GM18951 (cell line): ENCODE results near the gene DCD.
"Not testable (repeated sequence)": the region's sequence is repeated elsewhere in the genome, so short reads cannot be mapped to it uniquely, and the experiment has no call there.

ENCODE experiments used
- POLR2A ChIP-seq: IDR thresholded peaks from 4 replicates; pipeline ENCODE4 v1.6.1; 2011; ENCODE audit warnings: mild to moderate bottlenecking; ENCODE audit not compliant: insufficient read length, insufficient read depth; ENCODE audit errors: extremely low read depth
- in situ Hi-C: fragments of 300-500 bp; cut with MboI; formaldehyde crosslinking; loops from one replicate; pipeline ENCODE4 v1.12.0; 2022; ENCODE audit warnings: low sequenced_read_pairs, mixed read lengths, inconsistent platforms; ENCODE audit not compliant: unreplicated experiment

The DCD gene

GRCh38 chr12:54648265-54648664 lies at the start of gene DCD:
Gene DCD (minus strand): TSS chr12:54648365. CDS start chr12:54648303, 62 bp downstream.
- in situ Hi-C loops: no loop called here
- TF ChIP-seq POLR2A: no peak

- in situ Hi-C loops: no loop called here
Observed at GRCh38 chr12:54697851-54698250, 49.7 kb upstream of the DCD start.

GRCh38 chr12:54692353-54692752 lies 44.2 kb upstream of the DCD start:
- TF ChIP-seq POLR2A: no peak
- in situ Hi-C loops: no loop called here

More at GRCh38 chr12:54697851-54698250, 49.7 kb upstream of the DCD start:
- no peak for TF ChIP-seq POLR2A

GRCh38 chr12:54689984-54690383 lies 41.8 kb upstream of the DCD start:
- in situ Hi-C loops: no loop called here
- TF ChIP-seq POLR2A: no peak

GRCh38 chr12:54689034-54689372 lies 40.8 kb upstream of the DCD start:
- TF ChIP-seq POLR2A: no peak
- in situ Hi-C loops: no loop called here

GRCh38 chr12:54688309-54689033 lies 40.3 kb upstream of the DCD start:
- in situ Hi-C loops: no loop called here
- TF ChIP-seq POLR2A: no peak

GRCh38 chr12:54684636-54685630 lies 36.8 kb upstream of the DCD start:
- in situ Hi-C loops: no loop called here
- no peak for TF ChIP-seq POLR2A

- in situ Hi-C loops: no loop called here
- TF ChIP-seq POLR2A: no peak
Observed at GRCh38 chr12:54683398-54683797, 35.2 kb upstream of the DCD start.

GRCh38 chr12:54682674-54683073 lies 34.5 kb upstream of the DCD start:
- in situ Hi-C loops: no loop called here
- TF ChIP-seq POLR2A: no peak

- TF ChIP-seq POLR2A: no peak
- in situ Hi-C loops: no loop called here
Observed at GRCh38 chr12:54680374-54680773, 32.2 kb upstream of the DCD start.

GRCh38 chr12:54678131-54678530 lies 30.0 kb upstream of the DCD start:
- TF ChIP-seq POLR2A: no peak

GRCh38 chr12:54667945-54668344 lies 19.8 kb upstream of the DCD start:
- in situ Hi-C loops: no loop called here
- TF ChIP-seq POLR2A: no peak

More at GRCh38 chr12:54678131-54678530, 30.0 kb upstream of the DCD start:
- in situ Hi-C loops: no loop called here

- TF ChIP-seq POLR2A: no peak
- in situ Hi-C loops: no loop called here
Observed at GRCh38 chr12:54666008-54666407, 17.8 kb upstream of the DCD start.

GRCh38 chr12:54665022-54665635 lies 17.0 kb upstream of the DCD start:
- in situ Hi-C loops: not testable (repeated sequence)
